DND-41 (cell line): Measurements from ENCODE around the gene ZFAND2A.

Experiments
- ATAC-seq: fragments of 200-7000 bp; cut with Tn5 transposase; 3 replicates; pipeline ENCODE4 v1.9.1; 2021; ENCODE audit warnings: low read depth; ENCODE audit not compliant: insufficient read depth
- DNase-seq: peaks from one replicate; pipeline ENCODE4 v3.0.0-alpha.2; 2020
- H2AFZ ChIP-seq: 2 replicates; pipeline ENCODE4 v1.6.0; 2012; ENCODE audit warnings: low read depth, low read length
- H3K27ac ChIP-seq: 2 replicates; pipeline ENCODE4 v1.5.1; 2012; ENCODE audit warnings: low read length, inconsistent platforms
- H3K27me3 ChIP-seq: fragments of 200-600 bp; sonication (generic); 2 replicates; pipeline ENCODE4 v1.6.0; 2012; ENCODE audit warnings: low read length, mild to moderate bottlenecking, inconsistent platforms; ENCODE audit not compliant: insufficient read depth, poor library complexity
- H3K36me3 ChIP-seq: 2 replicates; pipeline ENCODE4 v1.5.1; 2012; ENCODE audit warnings: low read length, inconsistent platforms; ENCODE audit not compliant: insufficient read depth
- H3K4me1 ChIP-seq: 2 replicates; pipeline ENCODE4 v1.5.1; 2012; ENCODE audit warnings: mild to moderate bottlenecking, low read length; ENCODE audit not compliant: insufficient read depth
- H3K4me2 ChIP-seq: 2 replicates; pipeline ENCODE4 v1.6.0; 2012; ENCODE audit warnings: mild to moderate bottlenecking, moderate library complexity, low read length, inconsistent platforms; ENCODE audit not compliant: insufficient read depth
- H3K4me3 ChIP-seq, 2 experiments: fragments of 200-600 bp in 1 of 2; shearing (Covaris generic) in 1 of 2; 2 replicates each; pipeline ENCODE4 v1.5.1; 2012 to 2016; ENCODE audit warnings: inconsistent platforms in 2 of 2, low read length in 2 of 2, mild to moderate bottlenecking in 2 of 2, low read depth in 1 of 2, moderate library complexity in 1 of 2
- H3K79me2 ChIP-seq: 2 replicates; pipeline ENCODE4 v1.6.0; 2012; ENCODE audit warnings: low read length, inconsistent platforms; ENCODE audit not compliant: insufficient read depth
- H3K9ac ChIP-seq: 2 replicates; pipeline ENCODE4 v1.6.0; 2012; ENCODE audit warnings: low read depth, mild to moderate bottlenecking, inconsistent platforms, low read length, moderate library complexity
- H3K9me3 ChIP-seq: 2 replicates; pipeline ENCODE4 v1.5.1; 2012; ENCODE audit warnings: low read length, moderate library complexity, mild to moderate bottlenecking, inconsistent platforms; ENCODE audit not compliant: insufficient read depth, severe bottlenecking
- H4K20me1 ChIP-seq: 2 replicates; pipeline ENCODE4 v1.6.0; 2012; ENCODE audit warnings: low read length; ENCODE audit not compliant: insufficient read depth
- EZH2 ChIP-seq: IDR thresholded peaks from 3 replicates; pipeline ENCODE4 v1.6.1; 2012; ENCODE audit warnings: borderline replicate concordance, low read depth, mild to moderate bottlenecking, moderate library complexity, low read length, inconsistent platforms; ENCODE audit not compliant: severe bottlenecking
- TF ChIP-seq, protein P1 (sequence below): IDR thresholded peaks from 2 replicates; pipeline ENCODE4 v1.5.1; 2012; ENCODE audit warnings: borderline replicate concordance, low read length, moderate library complexity, mild to moderate bottlenecking; ENCODE audit not compliant: poor library complexity, severe bottlenecking; ENCODE audit errors: extremely low read depth

Gene ZFAND2A

DNA sequence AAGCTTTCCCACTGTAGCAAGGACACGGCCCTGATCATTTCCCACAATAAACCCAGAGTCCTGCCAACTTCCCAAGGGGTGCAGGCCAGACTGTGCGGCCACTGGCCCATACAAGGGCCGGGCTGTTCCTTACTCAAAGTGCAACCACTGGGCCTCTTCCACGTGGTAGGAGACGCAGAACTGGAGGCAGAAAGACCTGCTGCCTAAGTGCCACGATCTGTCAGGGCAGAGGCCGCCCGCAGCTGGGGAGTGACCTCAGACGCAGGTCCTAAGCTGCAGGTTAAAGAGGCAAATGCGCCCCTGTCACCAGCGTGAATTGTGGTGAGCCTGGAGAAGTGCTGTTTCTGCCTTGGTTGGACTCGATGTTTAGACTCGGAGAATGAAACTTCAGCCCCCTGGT, 45.9 kb downstream of the ZFAND2A start:
- peaks cover 7% of the 10 kb centered on the region; the same call in 1 of the 2 replicates for H3K36me3 ChIP-seq
- no peaks in the 10 kb centered on the region for H3K9me3 ChIP-seq
- H3K79me2 ChIP-seq = peaks cover 4% of the 10 kb centered on the region; the same call in 1 of the 2 replicates
- no peak overlapping the region for H3K4me2 ChIP-seq
- no peaks in the 10 kb centered on the region for H3K27me3 ChIP-seq
- TF ChIP-seq, protein P1, sequence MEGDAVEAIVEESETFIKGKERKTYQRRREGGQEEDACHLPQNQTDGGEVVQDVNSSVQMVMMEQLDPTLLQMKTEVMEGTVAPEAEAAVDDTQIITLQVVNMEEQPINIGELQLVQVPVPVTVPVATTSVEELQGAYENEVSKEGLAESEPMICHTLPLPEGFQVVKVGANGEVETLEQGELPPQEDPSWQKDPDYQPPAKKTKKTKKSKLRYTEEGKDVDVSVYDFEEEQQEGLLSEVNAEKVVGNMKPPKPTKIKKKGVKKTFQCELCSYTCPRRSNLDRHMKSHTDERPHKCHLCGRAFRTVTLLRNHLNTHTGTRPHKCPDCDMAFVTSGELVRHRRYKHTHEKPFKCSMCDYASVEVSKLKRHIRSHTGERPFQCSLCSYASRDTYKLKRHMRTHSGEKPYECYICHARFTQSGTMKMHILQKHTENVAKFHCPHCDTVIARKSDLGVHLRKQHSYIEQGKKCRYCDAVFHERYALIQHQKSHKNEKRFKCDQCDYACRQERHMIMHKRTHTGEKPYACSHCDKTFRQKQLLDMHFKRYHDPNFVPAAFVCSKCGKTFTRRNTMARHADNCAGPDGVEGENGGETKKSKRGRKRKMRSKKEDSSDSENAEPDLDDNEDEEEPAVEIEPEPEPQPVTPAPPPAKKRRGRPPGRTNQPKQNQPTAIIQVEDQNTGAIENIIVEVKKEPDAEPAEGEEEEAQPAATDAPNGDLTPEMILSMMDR = no peak
- no peak for TF ChIP-seq EZH2
- H4K20me1 ChIP-seq = peaks cover 31% of the 10 kb centered on the region
- no peak for DNase-seq
- no peak overlapping the region for H3K4me3 ChIP-seq
- H3K27ac ChIP-seq = no peak overlapping the region
- no peak overlapping the region for H3K9ac ChIP-seq
- H3K4me1 ChIP-seq = no peaks in the 10 kb centered on the region
- no peak overlapping the region for H2AFZ ChIP-seq
- ATAC-seq = no peak

DNA sequence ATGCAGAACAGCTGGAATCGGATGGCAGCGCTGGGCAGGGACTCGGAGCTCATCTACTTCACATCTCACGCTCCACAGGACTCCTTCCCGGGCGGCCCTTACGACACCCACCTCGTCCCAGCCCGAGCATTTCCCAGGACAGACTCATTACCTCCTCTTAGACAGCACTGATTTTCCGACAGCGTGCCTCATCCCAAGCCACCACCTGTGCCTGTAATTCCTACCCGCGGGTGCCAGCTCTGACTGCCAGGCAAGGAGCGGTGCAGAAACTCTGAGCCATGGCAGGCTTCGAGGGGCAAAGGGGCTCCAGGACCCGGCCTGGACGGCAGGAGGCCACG, 46.5 kb downstream of the ZFAND2A start:
- ATAC-seq = no peak
- no peak overlapping the region for H2AFZ ChIP-seq
- no peak for TF ChIP-seq EZH2
- TF ChIP-seq, protein P1 = no peak
- no peaks in the 10 kb centered on the region for H3K9me3 ChIP-seq
- H4K20me1 ChIP-seq = peaks cover 31% of the 10 kb centered on the region
- H3K27me3 ChIP-seq = no peaks in the 10 kb centered on the region
- peaks cover 7% of the 10 kb centered on the region; the same call in 1 of the 2 replicates for H3K36me3 ChIP-seq
- DNase-seq = no peak
- H3K4me2 ChIP-seq = no peak overlapping the region
- peaks cover 4% of the 10 kb centered on the region; the same call in 1 of the 2 replicates for H3K79me2 ChIP-seq
- no peak overlapping the region for H3K27ac ChIP-seq
- no peaks in the 10 kb centered on the region for H3K4me1 ChIP-seq
- no peak overlapping the region for H3K4me3 ChIP-seq
- H3K9ac ChIP-seq = no peak overlapping the region

DNA sequence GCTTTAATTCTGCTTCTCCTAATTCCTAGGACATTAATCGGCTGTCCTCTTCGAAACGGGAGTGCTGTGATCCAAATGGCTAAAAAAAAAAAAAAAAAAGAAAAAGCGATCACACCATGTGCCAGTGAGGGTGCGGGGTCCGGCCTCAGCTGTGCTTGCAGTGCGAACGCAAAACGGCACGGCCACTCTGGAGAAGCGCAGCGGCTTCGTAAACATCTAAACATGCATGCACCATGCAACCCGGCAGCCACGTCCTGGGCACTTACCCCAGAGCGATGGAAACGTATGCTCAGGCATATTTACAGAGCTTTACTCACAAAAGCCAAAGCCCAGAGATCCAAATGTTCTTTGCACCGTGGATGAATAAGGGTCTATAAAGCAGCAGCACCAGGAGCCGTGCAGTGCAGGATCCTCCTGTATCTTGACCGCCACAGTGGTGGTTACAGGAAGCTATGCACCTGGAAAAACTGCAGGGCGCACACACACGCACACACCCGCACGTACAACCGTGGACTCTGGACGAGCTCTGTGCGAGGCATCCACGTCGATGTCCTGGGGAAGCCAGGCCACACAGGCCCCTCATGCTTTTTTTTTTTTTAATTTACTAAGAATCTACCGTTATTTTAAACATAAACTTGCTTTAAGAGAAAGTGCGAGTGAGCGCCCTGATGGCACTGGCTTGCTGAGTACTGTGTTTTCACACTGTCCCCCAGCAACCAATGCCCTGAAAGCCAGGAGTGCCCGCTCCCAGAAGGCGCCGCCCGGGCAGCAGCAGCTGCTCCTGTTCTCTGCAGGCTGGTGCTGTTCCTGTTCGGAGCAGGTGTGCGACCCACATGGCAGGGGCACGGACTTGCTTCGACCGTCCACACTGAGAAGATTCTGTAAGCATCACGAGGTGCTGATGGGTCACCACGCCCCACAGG, 47.1 kb downstream of the ZFAND2A start:
- Histone ChIP-seq H3K27ac (no peak overlapping the region), H3K36me3 (peaks cover 7% of the 10 kb centered on the region; the same call in 1 of the 2 replicates), H3K9me3 (no peaks in the 10 kb centered on the region), H4K20me1 (peaks cover 27% of the 10 kb centered on the region), H3K4me1 (no peaks in the 10 kb centered on the region), H3K4me2 (no peak overlapping the region), H3K9ac (no peak overlapping the region), H3K4me3 (no peak overlapping the region), H3K27me3 (no peaks in the 10 kb centered on the region), H2AFZ (no peak overlapping the region), H3K79me2 (peaks cover 4% of the 10 kb centered on the region; the same call in 1 of the 2 replicates)
- ATAC-seq (no peak), DNase-seq (no peak)
- TF ChIP-seq, protein P1 = no peak
- no peak for TF ChIP-seq EZH2
